ENCODE measurements around the gene PHOX2B.

The PHOX2B gene

DNA sequence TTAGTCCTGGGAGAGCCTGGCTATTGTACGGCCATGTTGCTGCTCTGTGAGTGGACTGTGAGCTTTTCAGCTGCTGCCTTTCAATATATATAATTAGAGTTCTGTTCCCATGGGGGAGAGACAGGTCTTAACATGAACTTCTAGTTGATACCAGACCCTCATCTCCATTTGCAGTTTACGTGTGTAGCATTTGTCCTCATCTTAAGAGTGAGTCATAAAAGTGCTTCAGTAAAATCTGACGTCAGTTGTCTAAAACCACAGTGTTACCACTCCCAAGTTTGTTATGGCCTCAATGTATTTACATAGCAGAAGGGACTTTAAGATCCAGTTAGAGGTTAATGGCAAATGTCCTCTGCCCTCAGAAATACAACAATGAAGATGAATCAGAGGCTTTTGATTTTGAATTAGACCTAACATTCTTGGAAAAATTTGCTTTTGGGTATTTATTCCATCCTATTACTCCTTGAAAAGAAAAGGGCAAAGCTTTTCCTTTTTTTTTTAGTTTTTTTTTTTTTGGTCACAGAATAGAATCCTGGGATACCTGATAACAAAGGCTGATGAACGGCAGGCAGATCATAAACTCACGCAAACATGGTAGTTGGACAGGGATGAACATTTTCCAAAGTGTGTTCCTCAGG, 38.6 kb downstream of the PHOX2B start:
- Histone ChIP-seq H4K20me1 (ENCODE audit: control insufficient read depth, insufficient read depth, low read depth, low read length) (no peaks in the 10 kb centered on the region), H3K27ac (ENCODE audit: low read depth, low read length) (no peak overlapping the region), H3K4me3 (ENCODE audit: low read length) (no peak overlapping the region)

GRCh38 chr4:41703785-41704184, 44.7 kb downstream of the PHOX2B start:
- H3K79me2 ChIP-seq (ENCODE audit: control insufficient read depth, low read length) = no peaks in the 10 kb centered on the region
- no peak overlapping the region for H3K4me2 ChIP-seq (ENCODE audit: low read length)
- H3K36me3 ChIP-seq (ENCODE audit: control insufficient read depth, low read length) = no peaks in the 10 kb centered on the region
- peaks cover 6% of the 10 kb centered on the region; the same call in 1 of the 2 replicates for H3K27me3 ChIP-seq (ENCODE audit: control insufficient read depth, low read length)
- no peaks in the 10 kb centered on the region for H4K20me1 ChIP-seq (ENCODE audit: control insufficient read depth, insufficient read depth, low read depth, low read length)
- H3K4me3 ChIP-seq (ENCODE audit: low read length) = no peak overlapping the region
- no peaks in the 10 kb centered on the region for H3K9me2 ChIP-seq (replicated peaks; ENCODE audit: control insufficient read depth, low read length)
- TF ChIP-seq CTCF (IDR thresholded peaks at IDR 0.05; ENCODE audit: low read depth, low read length, poor library complexity, severe bottlenecking) (no peak), EZH2phosphoT487 (IDR thresholded peaks at IDR 0.05; ENCODE audit: borderline replicate concordance, low read length) (no peak)
- no peaks in the 10 kb centered on the region for H3F3A ChIP-seq (ENCODE audit: control insufficient read depth, insufficient read depth)
- no peaks in the 10 kb centered on the region for H3K9me3 ChIP-seq (ENCODE audit: control insufficient read depth, insufficient read depth, low read length)
- no peak overlapping the region for H3K27ac ChIP-seq (ENCODE audit: low read depth, low read length)
- no peaks in the 10 kb centered on the region for H3K4me1 ChIP-seq (ENCODE audit: control insufficient read depth, low read length)

More for the DNA sequence above, 38.6 kb downstream of the PHOX2B start:
- peaks cover 2% of the 10 kb centered on the region; the same call in 1 of the 2 replicates for H3K27me3 ChIP-seq (ENCODE audit: control insufficient read depth, low read length)
- no peaks in the 10 kb centered on the region for H3K4me1 ChIP-seq (ENCODE audit: control insufficient read depth, low read length)
- H3K9me2 ChIP-seq (replicated peaks; ENCODE audit: control insufficient read depth, low read length) = no peaks in the 10 kb centered on the region
- H3K9me3 ChIP-seq (ENCODE audit: control insufficient read depth, insufficient read depth, low read length) = no peaks in the 10 kb centered on the region
- no peak overlapping the region for H3K4me2 ChIP-seq (ENCODE audit: low read length)
- H3K79me2 ChIP-seq (ENCODE audit: control insufficient read depth, low read length) = no peaks in the 10 kb centered on the region
- H3K36me3 ChIP-seq (ENCODE audit: control insufficient read depth, low read length) = no peaks in the 10 kb centered on the region
- TF ChIP-seq EZH2phosphoT487 (IDR thresholded peaks at IDR 0.05; ENCODE audit: borderline replicate concordance, low read length) (no peak), CTCF (IDR thresholded peaks at IDR 0.05; ENCODE audit: low read depth, low read length, poor library complexity, severe bottlenecking) (no peak)
- no peaks in the 10 kb centered on the region for H3F3A ChIP-seq (ENCODE audit: control insufficient read depth, insufficient read depth)

DNA sequence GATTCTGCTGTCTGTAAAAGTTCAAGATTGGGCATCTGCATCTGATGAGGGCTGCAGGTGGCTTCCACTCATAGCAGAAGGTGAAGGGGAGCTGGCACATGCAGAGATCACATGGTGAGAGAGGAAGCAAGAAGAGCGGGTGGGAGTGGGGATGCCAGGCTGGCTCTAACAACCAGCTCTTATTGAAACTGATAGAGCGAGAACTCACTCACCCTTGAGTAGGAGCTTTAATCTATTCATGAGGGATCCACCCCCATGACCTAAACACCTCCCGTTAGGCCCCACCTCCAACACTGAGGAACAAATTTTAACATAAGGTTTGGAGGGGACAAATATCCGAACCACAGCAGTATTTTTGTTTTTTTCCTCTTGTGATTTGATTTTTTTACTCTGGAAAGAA, 45.8 kb downstream of the PHOX2B start:
- H3K4me1 ChIP-seq (ENCODE audit: control insufficient read depth, low read length) = no peaks in the 10 kb centered on the region

More for the DNA sequence above, 45.8 kb downstream of the PHOX2B start:
- H3K9me3 ChIP-seq (ENCODE audit: control insufficient read depth, insufficient read depth, low read length) = no peaks in the 10 kb centered on the region
- H3K79me2 ChIP-seq (ENCODE audit: control insufficient read depth, low read length) = no peaks in the 10 kb centered on the region
- TF ChIP-seq EZH2phosphoT487 (IDR thresholded peaks at IDR 0.05; ENCODE audit: borderline replicate concordance, low read length) (no peak), CTCF (IDR thresholded peaks at IDR 0.05; ENCODE audit: low read depth, low read length, poor library complexity, severe bottlenecking) (no peak)
- no peak overlapping the region for H3K4me2 ChIP-seq (ENCODE audit: low read length)
- H3K4me3 ChIP-seq (ENCODE audit: low read length) = no peak overlapping the region
- peaks cover 4% of the 10 kb centered on the region; the same call in 1 of the 2 replicates for H3K27me3 ChIP-seq (ENCODE audit: control insufficient read depth, low read length)
- H3K36me3 ChIP-seq (ENCODE audit: control insufficient read depth, low read length) = no peaks in the 10 kb centered on the region
- no peaks in the 10 kb centered on the region for H3K9me2 ChIP-seq (replicated peaks; ENCODE audit: control insufficient read depth, low read length)
- no peaks in the 10 kb centered on the region for H4K20me1 ChIP-seq (ENCODE audit: control insufficient read depth, insufficient read depth, low read depth, low read length)
- H3F3A ChIP-seq (ENCODE audit: control insufficient read depth, insufficient read depth) = no peaks in the 10 kb centered on the region
- H3K27ac ChIP-seq (ENCODE audit: low read depth, low read length) = no peak overlapping the region
